Ovary (tissue), 9 donors: ENCODE measurements around the gene AKAIN1. TPM values are rescaled to one million over a fixed set of nuclear protein-coding genes. Genes with fewer than 3 reads are reported as not detected.

Source experiments
- DNase-seq, 5 donors: peaks; one replicate each; pipeline ENCODE4 v3.0.0-alpha.2; 2019 to 2020
- H3K27ac ChIP-seq, 2 donors: fragments of 200-600 bp; one replicate each; pipeline versions ENCODE4 v1.5.1 to v1.8.0; 2019 to 2022
- H3K27me3 ChIP-seq: fragments of 200-600 bp; one replicate; pipeline ENCODE4 v1.8.0; 2022
- H3K36me3 ChIP-seq: fragments of 200-600 bp; sonication (generic); one replicate; pipeline ENCODE4 v1.5.1; 2019
- H3K4me1 ChIP-seq: one replicate; pipeline ENCODE4 v1.8.1; 2013; ENCODE audit warnings: mild to moderate bottlenecking, moderate library complexity; ENCODE audit not compliant: insufficient read depth
- H3K4me3 ChIP-seq: fragments of 200-600 bp; sonication (generic); one replicate; pipeline ENCODE4 v1.5.1; 2017
- H3K9me3 ChIP-seq, 2 donors: fragments of 200-600 bp in 1 of 2; sonication (generic) in 1 of 2; one replicate each; pipeline versions ENCODE4 v1.5.1 to v1.8.1; 2013 to 2019; ENCODE audit warnings: mild to moderate bottlenecking in 1 of 2, moderate library complexity in 1 of 2
- CTCF ChIP-seq, 3 donors: fragments of 450-650 bp in 2 of 3; fragments of 200-600 bp in 1 of 3; IDR thresholded peaks; one replicate each; pipeline versions ENCODE4 v1.5.1 to v1.8.0; 2016 to 2022; ENCODE audit warnings: antibody characterized with exemption in 3 of 3, mild to moderate bottlenecking in 1 of 3
- EP300 ChIP-seq: sonication (generic); formaldehyde crosslinking; IDR thresholded peaks from one replicate; pipeline ENCODE4 v1.6.1; 2017; ENCODE audit warnings: antibody characterized with exemption
- POLR2A ChIP-seq: fragments of 450-650 bp; IDR thresholded peaks from one replicate; pipeline ENCODE4 v1.6.1; 2017; ENCODE audit warnings: antibody characterized with exemption, mild to moderate bottlenecking, moderate library complexity
- WGBS, 3 donors: extraction: QIAGEN DNeasy Blood & Tissue Kit in 1 of 3; methylation state at CpG; one replicate each; pipeline versions ENCODE4 v1.1.5 to v1.1.7; 2013 to 2017; 5-methylcytosine and 5-hydroxymethylcytosine counted together
- intact Hi-C, 4 donors: fragments of 100-400 bp; cut with DNase I; formaldehyde crosslinking; loops; one replicate each; pipeline versions ENCODE4 v1.11.0 to v1.15.1; 2022 to 2023
- polyA plus RNA-seq, 2 donors: library from polyadenylated mRNA; stranded (reverse); fragments of 200-250 nt in 1 of 2; fragments of 350-450 nt in 1 of 2; fragmentation: Illumina TruSeq in 1 of 2; extraction: RNeasy Lipid Tissue Mini Kit (QIAGEN cat#74804) in 1 of 2; gene quantifications; one replicate each; pipeline ENCODE4 v1.2.3, GENCODE V29; 2013 to 2014
- total RNA-seq, 7 donors: library from RNA; depleted of rRNA in 2 of 7; stranded (reverse); fragments of >200 nt in 2 of 7; fragmentation: NEBNext Ultra II Directional in 3 of 7; extraction: Animal tissue kit (Norgen Biotek cat#: 25700) in 3 of 7; gene quantifications; one replicate each; pipeline versions ENCODE4 v1.1.0 to v1.2.4, GENCODE V29; 2016 to 2023
- donor health status: DM: no; HTN: no; CAD: no; lungs with moderate emphysema.
- donor health status: DM: no; HTN: no; CAD: no.
- donor health status: Bipolar disorder and iron deficiency.
- donor health status: DM: yes; HTN: yes; CAD: no.
- donor health status: DM: no; HTN: no; CAD: no.
- donor health status: DM: yes; HTN: yes; CAD: no.

AKAIN1 gene
- total and polyA plus RNA-seq, 9 donors = not detected

DNA sequence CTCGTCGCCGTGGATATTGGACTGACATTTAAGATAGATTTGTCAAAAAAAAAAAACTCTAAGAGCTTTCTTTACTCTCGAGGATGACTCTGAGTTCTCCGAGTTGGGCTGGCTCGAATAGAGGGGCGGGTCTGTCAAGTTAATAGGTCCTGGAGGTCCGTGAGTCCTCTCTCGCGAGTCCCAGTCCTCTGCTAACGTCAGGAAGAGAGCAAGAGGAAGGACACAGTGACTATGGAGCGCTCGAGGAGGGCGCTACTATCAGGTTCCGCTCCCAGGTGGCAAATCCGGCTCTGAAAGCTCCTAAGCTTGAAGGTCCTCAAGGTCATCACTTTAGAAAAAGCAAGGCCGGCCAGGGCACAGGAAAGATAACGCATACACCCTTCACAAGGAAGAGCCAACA, 404 bp upstream of the AKAIN1 start:
- Histone ChIP-seq H3K27me3 (peaks cover 6% of the 10 kb centered on the region), H3K36me3 (no peaks in the 10 kb centered on the region), H3K4me1 (no peaks in the 10 kb centered on the region), H3K4me3 (no peak overlapping the region), H3K9me3 (peaks cover 0 to 7% of the 10 kb centered on the region in 2 donors), H3K27ac (no peak overlapping the region)
- TF ChIP-seq CTCF (IDR thresholded peaks at IDR 0.05) (no peak), POLR2A (no peak), EP300 (no peak)
- intact Hi-C loops = no loop called here
- 5 to 6% (median 5%) methylated on average over 18 of the region's 18 CpGs for WGBS, 3 donors
- no peak for DNase-seq

DNA sequence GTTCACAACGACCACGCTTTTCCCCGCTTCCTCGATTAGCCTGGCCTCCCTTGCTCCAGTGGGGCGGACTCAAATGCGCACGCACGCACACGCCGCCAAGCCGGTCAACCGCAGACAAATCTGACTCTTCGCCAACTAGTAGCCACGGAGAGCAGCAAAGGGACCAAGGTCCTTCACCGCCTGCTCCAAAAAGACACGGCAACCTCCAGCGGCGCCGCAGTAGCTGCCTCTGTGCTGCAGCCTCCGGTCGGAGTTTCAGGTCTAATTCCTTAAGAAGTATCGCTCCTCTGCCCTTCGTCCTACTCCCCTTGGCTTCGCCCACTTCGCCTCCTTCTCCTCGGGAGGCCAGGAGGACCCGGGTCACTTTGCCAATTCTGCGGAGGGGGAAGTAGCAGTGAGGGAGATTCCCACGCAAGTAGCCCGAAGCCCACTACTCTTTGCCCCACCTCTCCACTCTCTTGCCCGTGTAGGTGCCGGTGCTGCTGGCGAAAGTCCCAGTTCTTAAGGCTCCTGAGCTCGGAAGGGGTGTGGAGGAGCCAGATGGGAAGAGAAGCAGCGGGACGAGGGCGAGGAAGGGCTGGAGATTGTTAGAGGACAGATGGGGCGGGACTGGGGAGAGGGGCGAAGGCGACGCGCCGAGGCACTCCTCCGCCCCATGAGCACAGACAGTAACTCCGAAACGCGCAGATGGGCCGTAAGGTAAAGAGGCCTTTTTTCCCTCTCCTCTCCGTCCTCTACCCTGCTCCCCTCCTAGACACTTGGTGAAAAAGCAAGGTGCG, 615 bp downstream of the AKAIN1 start:
- Histone ChIP-seq H3K9me3 (peaks cover 0 to 7% of the 10 kb centered on the region in 2 donors), H3K4me1 (no peaks in the 10 kb centered on the region), H3K36me3 (no peaks in the 10 kb centered on the region), H3K27me3 (peaks cover 6% of the 10 kb centered on the region), H3K4me3 (no peak overlapping the region), H3K27ac (no peak overlapping the region)
- 2 to 4% (median 2%) methylated on average over 50 of the region's 50 CpGs for WGBS, 3 donors
- intact Hi-C loops = no loop called here
- DNase-seq = no peak
- TF ChIP-seq EP300 = no peak
- no peak for TF ChIP-seq CTCF (IDR thresholded peaks at IDR 0.05)
- TF ChIP-seq POLR2A = no peak

- Histone ChIP-seq H3K27ac (no peak overlapping the region), H3K4me1 (no peaks in the 10 kb centered on the region), H3K36me3 (no peaks in the 10 kb centered on the region), H3K27me3 (peaks cover 6% of the 10 kb centered on the region), H3K4me3 (no peak overlapping the region), H3K9me3 (peaks cover 0 to 7% of the 10 kb centered on the region in 2 donors)
- WGBS, 3 donors = 24 to 38% (median 37%) methylated on average over 2 of the region's 2 CpGs
- DNase-seq = no peak
- TF ChIP-seq POLR2A = no peak
- TF ChIP-seq CTCF (IDR thresholded peaks at IDR 0.05) = no peak
- TF ChIP-seq EP300 = no peak
- intact Hi-C loops = no loop called here
These were observed 1.4 kb downstream of the AKAIN1 start for GRCh38 chr18:5195656-5196055.

GRCh38 chr18:5180254-5180653, 16.8 kb downstream of the AKAIN1 start:
- TF ChIP-seq CTCF (IDR thresholded peaks at IDR 0.05) (no peak), EP300 (no peak), POLR2A (no peak)
- intact Hi-C loops = no loop called here
- Histone ChIP-seq H3K36me3 (no peaks in the 10 kb centered on the region), H3K4me1 (no peaks in the 10 kb centered on the region), H3K4me3 (no peak overlapping the region), H3K27ac (no peak overlapping the region), H3K27me3 (no peaks in the 10 kb centered on the region), H3K9me3 (no peaks in the 10 kb centered on the region)
- DNase-seq = no peak
- WGBS, 3 donors = 68 to 82% (median 77%) methylated on average over 3 of the region's 3 CpGs
